SHP77 (cell line): Measurements from ENCODE around the gene RGMA.
"Not testable (repeated sequence)": the region's sequence is repeated elsewhere in the genome, so short reads cannot be mapped to it uniquely, and the experiment has no call there.

Experiments used
- DNase-seq, 2 experiments: peaks; one replicate each; lab custom pipeline; 2025; lab: John Stamatoyannopoulos, UW

The RGMA gene

GRCh38 chr15:93048426-93048721 is 40.6 kb downstream of the RGMA start:
- DNase-seq: no peak

GRCh38 chr15:93047621-93048425 is 41.2 kb downstream of the RGMA start:
- DNase-seq: no peak

- no peak for DNase-seq
These were observed 42.3 kb downstream of the RGMA start for GRCh38 chr15:93046721-93047120.

- DNase-seq: no peak
These were observed 42.9 kb downstream of the RGMA start for GRCh38 chr15:93046120-93046519.

- DNase-seq: no peak
These were observed 43.7 kb downstream of the RGMA start for GRCh38 chr15:93045191-93045785.

- DNase-seq: no peak
These were observed 44.5 kb downstream of the RGMA start for GRCh38 chr15:93044301-93045190.

- no peak for DNase-seq
These were observed 45.2 kb downstream of the RGMA start for GRCh38 chr15:93043621-93044300.

GRCh38 chr15:93042691-93043378 is 46.2 kb downstream of the RGMA start:
- no peak for DNase-seq

GRCh38 chr15:93042211-93042610 is 46.8 kb downstream of the RGMA start:
- DNase-seq: no peak

- DNase-seq: no peak
These were observed 47.9 kb downstream of the RGMA start for GRCh38 chr15:93041159-93041547.

- DNase-seq: no peak
These were observed 48.5 kb downstream of the RGMA start for GRCh38 chr15:93040288-93041158.

- DNase-seq: not testable (repeated sequence)
These were observed 49.3 kb downstream of the RGMA start for GRCh38 chr15:93039562-93040287.

GRCh38 chr15:93037820-93038705 is 50.9 kb downstream of the RGMA start:
- no peak for DNase-seq

GRCh38 chr15:93036951-93037819 is 51.8 kb downstream of the RGMA start:
- no peak for DNase-seq

- DNase-seq: peak in 1 of 2 experiments; percentile 17
These were observed 52.8 kb downstream of the RGMA start for GRCh38 chr15:93035953-93036810.

GRCh38 chr15:93035092-93035915 is 53.7 kb downstream of the RGMA start:
- no peak for DNase-seq
